SK-MEL-5 (cell line): ENCODE data around the gene SOX6. TPM values are rescaled to one million over a fixed set of nuclear protein-coding genes. Genes with fewer than 3 reads are reported as not detected.
"Not testable (repeated sequence)": the region's sequence is repeated elsewhere in the genome, so short reads cannot be mapped to it uniquely, and the experiment has no call there.

Experiments
- DNase-seq: peaks from one replicate; pipeline ENCODE4 v3.0.0-alpha.2; 2016; ENCODE audit warnings: low read depth, low spot score
- in situ Hi-C: cut with HindIII; loops from 2 replicates; pipeline ENCODE4 v1.10.0; 2016; ENCODE audit warnings: low sequenced_read_pairs, high pct_unique_total_duplicates, low pct_unique_long_range_greater_than_20kb
- total RNA-seq: library from RNA; depleted of rRNA; stranded (reverse); fragments of >200 nt; shearing (Covaris generic); gene quantifications from 2 replicates; pipeline ENCODE4 v1.2.3, GENCODE V29; 2014

SOX6 gene
- total RNA-seq, 1 experiment from 2014 or later, result 84.9 TPM

GRCh38 chr11:15937601-15938120 lies 418.7 kb downstream of the SOX6 start:
- in situ Hi-C loops, result no loop called here
- peak; percentile 9 for DNase-seq

GRCh38 chr11:15936011-15936410 lies 420.3 kb downstream of the SOX6 start:
- in situ Hi-C loops, result no loop called here
- no peak for DNase-seq

- DNase-seq, result no peak
- in situ Hi-C loops, result no loop called here
Measured at GRCh38 chr11:15935373-15935772, 421.0 kb downstream of the SOX6 start.

GRCh38 chr11:15933886-15934625 lies 422.3 kb downstream of the SOX6 start:
- in situ Hi-C loops, result no loop called here
- DNase-seq, result no peak

- DNase-seq, result no peak
- in situ Hi-C loops, result no loop called here
Measured at GRCh38 chr11:15932417-15932816, 423.9 kb downstream of the SOX6 start.

GRCh38 chr11:15931497-15931896 lies 424.8 kb downstream of the SOX6 start:
- no peak for DNase-seq
- in situ Hi-C loops, result no loop called here

- in situ Hi-C loops, result no loop called here
- DNase-seq, result no peak
Measured at GRCh38 chr11:15930442-15931025, 425.8 kb downstream of the SOX6 start.

GRCh38 chr11:15929371-15929901 lies 426.9 kb downstream of the SOX6 start:
- in situ Hi-C loops, result no loop called here
- DNase-seq, result no peak

- in situ Hi-C loops, result no loop called here
- DNase-seq, result peak; percentile 27
Measured at GRCh38 chr11:15927864-15928217, 428.5 kb downstream of the SOX6 start.

GRCh38 chr11:15927196-15927863 lies 429.0 kb downstream of the SOX6 start:
- DNase-seq, result no peak

GRCh38 chr11:15926071-15926470 lies 430.3 kb downstream of the SOX6 start:
- DNase-seq, result no peak
- in situ Hi-C loops, result no loop called here

More at GRCh38 chr11:15927196-15927863, 429.0 kb downstream of the SOX6 start:
- in situ Hi-C loops, result no loop called here

GRCh38 chr11:15923183-15923582 lies 433.2 kb downstream of the SOX6 start:
- DNase-seq, result peak; percentile 50
- in situ Hi-C loops, result no loop called here

- DNase-seq, in situ Hi-C loops: not testable (repeated sequence)
Measured at GRCh38 chr11:15922745-15923144, 433.6 kb downstream of the SOX6 start.

GRCh38 chr11:15920856-15921629 lies 435.3 kb downstream of the SOX6 start:
- no peak for DNase-seq
- in situ Hi-C loops, result no loop called here

- no peak for DNase-seq
- in situ Hi-C loops, result no loop called here
Measured at GRCh38 chr11:15918674-15919073, 437.7 kb downstream of the SOX6 start.

- no peak for DNase-seq
- in situ Hi-C loops, result no loop called here
Measured at GRCh38 chr11:15918212-15918611, 438.1 kb downstream of the SOX6 start.
